ENCODE results near the gene AFAP1L2.

AFAP1L2 gene, protein sequence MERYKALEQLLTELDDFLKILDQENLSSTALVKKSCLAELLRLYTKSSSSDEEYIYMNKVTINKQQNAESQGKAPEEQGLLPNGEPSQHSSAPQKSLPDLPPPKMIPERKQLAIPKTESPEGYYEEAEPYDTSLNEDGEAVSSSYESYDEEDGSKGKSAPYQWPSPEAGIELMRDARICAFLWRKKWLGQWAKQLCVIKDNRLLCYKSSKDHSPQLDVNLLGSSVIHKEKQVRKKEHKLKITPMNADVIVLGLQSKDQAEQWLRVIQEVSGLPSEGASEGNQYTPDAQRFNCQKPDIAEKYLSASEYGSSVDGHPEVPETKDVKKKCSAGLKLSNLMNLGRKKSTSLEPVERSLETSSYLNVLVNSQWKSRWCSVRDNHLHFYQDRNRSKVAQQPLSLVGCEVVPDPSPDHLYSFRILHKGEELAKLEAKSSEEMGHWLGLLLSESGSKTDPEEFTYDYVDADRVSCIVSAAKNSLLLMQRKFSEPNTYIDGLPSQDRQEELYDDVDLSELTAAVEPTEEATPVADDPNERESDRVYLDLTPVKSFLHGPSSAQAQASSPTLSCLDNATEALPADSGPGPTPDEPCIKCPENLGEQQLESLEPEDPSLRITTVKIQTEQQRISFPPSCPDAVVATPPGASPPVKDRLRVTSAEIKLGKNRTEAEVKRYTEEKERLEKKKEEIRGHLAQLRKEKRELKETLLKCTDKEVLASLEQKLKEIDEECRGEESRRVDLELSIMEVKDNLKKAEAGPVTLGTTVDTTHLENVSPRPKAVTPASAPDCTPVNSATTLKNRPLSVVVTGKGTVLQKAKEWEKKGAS
- total RNA-seq: 4.3 reads per million, percentile 17 among the genes with 10 or more reads in this experiment

DNA sequence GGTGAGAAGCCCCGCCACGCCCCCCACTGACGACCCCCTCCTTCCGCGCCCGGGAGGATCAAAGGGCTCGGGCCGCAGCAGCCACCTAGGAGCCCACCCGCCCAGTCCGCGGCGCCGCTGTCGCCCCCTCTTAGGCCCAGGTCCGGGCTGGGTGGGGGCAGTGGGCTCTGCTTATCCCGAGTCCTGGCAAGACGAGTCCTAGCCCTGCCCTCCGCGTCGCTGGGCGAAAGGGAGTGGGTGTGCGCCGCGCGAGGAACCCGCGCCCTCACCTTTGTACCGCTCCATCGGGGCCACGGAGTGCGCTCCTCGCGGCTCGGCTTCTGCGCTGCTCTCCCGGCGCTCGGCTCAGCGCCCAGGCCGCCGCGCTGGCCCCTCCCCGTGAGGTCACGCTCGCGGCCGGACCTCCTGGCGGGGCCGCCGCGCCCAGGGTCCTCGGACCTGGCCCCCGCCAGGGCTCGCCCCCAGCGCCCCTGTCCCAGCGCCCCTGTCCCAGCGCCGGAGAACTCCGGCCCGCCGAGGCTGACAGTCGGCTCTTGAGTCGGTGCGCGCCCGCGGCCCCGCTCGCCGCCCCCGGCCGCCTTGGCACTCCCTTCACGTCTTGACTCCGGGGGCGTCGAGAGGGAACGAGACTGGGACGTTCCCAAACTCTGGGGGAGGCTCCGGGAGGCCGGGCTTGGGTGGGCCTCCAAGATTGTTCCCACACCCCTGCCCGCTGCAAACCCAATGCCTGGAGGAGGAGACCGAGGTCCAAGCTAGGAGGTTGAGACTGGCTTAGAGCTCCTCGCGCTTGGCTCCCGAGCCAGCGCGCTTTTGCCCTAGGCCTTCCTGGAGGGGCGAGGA, at the start of gene AFAP1L2:
TSS of gene AFAP1L2 (minus strand) at position 332 of the 840 bp plus-strand sequence. CDS start at position 285, 47 bp downstream.
- no peak for DNase-seq

DNA sequence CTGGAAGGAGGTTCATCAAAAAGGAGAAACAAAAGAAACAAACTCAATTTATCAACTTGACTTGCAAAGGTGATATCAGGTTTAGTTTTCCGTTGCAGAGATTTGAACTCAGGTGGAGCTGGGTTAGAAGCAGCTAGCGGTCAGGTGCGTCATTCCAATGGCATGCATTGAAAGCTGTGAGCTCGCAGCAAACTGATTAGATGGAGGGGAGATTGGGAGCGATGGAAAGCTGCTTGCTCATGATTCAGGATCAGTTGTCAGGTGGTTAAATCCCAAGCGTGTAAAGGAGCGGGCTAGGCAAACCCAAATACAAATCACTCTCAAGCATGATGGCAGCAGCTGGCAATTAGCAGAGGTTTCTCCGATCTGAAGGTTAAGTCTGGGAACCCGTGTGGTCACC, 49.3 kb upstream of the AFAP1L2 start:
- no peak for DNase-seq

DNA sequence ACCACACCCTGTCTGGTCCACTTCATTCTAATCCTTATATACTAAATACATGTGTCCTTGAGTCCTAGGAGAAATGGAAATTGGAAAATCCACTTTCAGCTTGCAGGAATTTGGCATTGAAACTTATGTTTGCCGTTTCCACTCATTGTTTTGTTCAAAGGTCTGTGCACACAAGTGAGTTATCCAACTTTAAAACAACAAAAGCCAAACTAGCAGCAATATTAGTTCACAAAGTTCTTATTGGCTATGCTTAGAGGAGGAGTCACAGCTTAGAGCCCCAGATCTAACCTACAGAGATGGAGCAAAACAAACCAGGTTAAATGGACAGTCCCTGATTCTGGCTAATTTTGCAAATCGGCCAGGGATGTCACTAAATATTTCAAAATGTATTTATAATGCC, 44.6 kb upstream of the AFAP1L2 start:
- DNase-seq: no peak

DNA sequence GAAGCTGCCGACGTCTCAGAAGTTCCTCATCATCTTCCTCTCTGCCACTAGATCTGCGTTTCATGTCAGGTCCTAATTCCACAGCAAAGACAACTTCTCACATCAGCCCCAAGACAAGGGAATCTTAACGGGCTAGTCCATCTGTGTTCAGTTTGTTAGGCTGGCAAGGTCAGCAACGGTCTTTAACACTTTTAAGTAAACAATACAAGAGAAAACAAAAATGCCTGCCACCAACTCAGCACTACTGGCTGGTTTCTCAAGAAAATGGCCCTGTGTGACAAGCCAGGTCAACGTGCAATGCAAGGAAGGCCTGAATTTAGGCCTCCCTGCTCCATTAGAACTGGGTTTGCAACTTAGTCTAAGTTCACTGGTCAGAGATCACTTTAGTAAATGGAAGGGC, 41.0 kb upstream of the AFAP1L2 start:
- no peak for DNase-seq

DNA sequence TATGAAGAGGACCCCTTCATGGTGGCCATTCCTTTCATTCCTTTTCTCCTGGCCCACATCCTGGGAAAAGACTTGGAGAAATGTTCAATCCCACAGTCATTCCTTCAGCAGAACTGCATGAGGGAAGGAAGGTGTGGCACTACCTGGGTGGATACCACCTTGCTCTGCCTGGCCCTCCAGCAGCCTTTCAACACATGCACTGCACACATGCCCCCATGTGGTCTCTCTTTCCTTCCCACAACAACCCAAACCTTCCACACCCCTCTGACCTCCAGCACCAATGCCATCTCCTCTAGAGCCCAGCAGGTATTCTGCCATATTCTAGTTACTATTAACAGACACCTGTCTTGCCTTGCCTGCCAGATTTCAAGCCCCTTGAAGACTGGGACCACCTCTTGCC, 40.5 kb upstream of the AFAP1L2 start:
- DNase-seq: no peak

DNA sequence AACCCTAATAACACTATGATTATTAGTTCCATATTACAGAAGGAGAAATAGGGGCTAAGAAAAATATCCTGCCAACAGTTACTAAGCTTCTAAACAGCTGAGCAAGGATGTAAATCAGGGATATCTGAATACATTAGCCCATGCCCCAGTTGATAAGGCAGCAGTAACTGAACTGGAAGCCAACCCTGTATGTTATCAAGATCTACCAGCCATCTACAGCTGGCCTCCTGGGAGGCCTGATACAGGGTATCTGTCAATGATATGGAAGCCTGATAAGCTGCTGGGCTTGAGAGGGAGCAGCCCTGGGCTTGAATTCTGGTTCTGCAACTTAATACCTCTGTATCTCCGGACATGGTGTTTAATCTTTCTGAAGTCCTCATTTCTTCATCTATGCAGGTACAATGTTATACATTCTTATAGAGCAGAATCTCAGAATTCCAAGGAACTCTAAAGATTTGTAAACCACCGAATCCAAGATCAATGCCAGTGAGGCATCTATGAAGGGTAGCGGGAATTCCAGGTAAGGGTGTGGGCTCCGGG, 37.9 kb upstream of the AFAP1L2 start:
- DNase-seq: no peak

DNA sequence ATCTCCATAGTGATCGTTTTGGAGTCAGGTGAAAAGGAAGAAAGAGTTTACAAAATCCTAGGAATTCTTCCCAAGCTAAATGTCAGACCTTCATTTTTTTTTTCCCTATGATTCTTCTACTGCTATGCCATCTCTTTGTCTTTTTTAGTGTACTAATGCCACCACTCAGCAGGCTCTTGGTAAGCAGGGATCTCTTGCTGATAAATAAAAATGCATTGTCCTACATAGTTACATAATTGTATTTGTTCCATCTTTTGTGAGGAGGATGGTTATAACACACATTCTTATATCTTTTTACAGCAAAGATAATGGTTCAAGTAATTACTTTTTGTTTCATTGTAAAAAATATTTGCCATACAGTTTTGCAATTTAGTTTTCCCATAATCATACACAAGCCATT, 36.8 kb upstream of the AFAP1L2 start:
- no peak for DNase-seq

DNA sequence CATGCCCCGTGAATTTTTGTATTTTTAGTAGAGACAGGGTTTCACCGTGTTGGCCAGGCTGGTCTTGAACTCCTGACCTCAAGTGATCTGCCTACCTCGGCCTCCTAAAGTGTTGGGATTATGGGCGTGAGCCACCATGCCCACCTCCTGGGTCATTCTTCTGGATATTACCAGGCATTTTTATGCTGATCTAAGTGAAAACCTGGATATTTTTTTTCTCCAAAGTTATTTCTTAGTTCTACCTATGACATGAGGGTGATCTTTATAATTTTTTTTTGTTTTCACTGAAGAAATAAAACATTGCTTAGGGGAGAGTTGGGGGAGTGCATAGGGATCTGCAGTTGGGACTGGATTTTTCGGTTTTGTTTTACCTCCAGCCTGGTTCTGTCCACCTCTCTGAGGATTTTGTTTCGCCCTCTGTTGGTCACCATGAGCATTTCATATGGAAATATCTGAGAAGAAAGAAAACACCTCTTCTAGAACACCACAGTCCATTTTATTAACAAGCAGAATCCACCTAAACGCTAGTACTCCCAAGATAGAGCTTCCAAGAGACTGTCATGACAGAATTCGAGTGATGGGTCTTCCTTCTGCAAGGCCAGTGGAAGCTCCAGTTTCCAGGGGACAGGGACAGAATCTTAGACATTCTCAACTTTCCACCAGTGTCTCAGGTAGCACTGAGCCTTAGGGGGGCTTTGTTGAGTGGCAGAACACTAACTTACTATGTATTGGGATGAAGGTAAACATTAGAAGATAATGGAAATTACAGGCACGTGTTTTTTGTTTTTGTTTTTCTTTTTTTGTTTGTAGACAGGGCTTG, 33.4 kb upstream of the AFAP1L2 start:
- DNase-seq: no peak

DNA sequence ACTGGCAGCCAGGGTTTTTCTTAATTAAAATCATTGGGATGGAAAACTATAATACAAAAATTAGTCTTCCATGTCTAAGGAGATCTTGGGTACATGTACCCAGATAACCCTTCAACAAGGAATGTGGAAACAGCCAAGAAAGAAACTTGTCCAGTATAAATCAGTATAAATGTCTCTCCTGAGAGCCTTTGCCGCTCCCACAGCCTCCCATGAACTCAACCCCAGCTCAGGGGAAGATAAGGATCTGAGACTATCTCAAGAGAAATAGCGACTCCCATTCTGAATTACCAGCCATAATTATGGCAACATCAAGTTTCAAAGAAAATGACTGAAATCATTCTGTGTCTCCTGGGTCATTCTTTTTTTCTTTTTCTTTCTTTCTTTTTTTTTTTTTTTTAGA, 32.6 kb upstream of the AFAP1L2 start:
- no peak for DNase-seq

DNA sequence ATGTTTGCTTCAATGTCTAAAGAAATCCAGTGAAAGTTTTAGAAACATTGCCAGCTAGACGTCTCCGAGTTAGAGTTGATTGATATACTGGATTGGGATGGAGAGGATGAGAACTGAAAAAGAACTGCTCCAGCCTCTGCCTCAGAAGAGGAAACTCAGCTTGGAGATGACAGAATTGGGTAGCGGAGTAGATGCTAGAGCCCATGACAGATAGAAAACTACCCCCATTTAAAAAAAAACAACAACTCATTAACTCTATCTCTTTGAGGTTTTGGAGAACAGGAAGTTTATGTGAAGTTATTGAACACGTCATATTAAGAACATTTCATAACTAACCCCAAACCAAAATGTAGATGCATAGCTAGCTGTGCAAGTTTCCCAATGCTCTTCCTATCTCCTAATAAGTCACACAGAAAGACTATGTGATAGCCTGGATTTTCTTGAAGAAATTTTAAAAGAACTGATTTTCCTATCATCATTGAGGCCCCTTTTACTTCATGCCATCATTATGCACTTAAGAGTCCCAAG, 28.3 kb upstream of the AFAP1L2 start:
- DNase-seq: no peak

DNA sequence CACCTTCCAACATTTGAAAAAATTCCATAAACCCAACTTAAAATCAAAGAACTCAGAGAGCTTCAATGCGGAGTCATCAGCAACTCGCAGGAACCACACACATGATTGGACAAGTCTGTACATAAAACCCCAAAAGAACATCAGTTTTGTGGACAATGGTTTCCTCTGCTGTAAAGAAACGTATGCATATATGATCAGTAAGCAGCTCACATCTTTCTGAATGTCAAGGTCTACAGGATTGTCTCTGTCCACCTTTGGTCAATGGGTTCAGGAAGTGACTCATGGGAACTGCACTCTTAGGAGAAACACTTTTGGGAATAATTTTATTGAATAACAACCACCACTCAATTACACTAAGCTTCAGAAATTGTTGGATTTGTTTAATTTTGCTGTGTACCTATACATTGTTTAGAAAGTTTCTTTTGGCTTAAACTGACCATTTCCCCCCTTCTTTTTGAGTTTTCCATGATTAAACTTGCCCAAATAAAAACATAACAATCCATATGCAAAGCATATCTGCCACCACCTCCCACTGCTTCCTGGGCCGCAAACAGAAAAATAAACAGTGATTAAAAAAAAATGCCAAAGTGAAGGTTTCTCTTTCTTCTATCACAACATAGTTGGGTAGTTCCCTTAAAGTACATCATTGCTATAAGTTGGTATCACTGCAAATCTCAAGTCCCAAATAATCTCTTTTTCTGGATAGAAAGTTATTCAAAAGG, 27.3 kb upstream of the AFAP1L2 start:
- DNase-seq: no peak

DNA sequence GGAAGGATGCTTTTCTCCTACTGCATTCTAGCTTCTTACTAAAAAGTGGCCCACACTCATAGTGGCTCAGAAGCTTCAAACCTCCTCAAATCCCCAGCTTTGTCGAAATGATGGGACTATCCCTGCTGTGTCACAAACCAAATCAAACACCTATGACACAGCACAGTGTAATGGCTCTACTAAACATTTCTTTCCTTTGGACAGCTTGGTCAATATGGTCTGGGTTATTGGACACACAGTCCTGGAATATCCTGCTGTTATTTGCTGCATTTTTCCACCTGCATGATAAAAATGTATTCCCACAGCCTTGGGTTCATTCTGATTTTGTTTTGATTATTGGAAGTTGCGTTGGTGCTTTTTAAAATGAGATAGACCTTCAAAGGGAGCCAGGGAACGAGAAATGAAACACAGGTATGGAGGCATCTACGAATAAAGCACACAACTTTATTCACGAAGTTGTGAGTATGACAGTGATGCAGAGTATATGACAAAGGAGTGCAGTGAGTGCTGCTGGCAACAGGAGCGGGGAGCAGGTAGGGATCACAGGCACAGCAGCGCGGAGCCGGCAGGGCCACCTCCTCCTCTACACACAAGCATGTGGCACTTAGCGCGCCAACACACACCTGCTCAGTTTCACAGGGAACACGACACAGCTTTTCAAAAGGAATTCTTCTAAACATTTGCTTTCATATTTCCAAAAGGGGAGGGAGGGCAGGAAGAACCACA, 26.5 kb upstream of the AFAP1L2 start:
- DNase-seq: no peak

DNA sequence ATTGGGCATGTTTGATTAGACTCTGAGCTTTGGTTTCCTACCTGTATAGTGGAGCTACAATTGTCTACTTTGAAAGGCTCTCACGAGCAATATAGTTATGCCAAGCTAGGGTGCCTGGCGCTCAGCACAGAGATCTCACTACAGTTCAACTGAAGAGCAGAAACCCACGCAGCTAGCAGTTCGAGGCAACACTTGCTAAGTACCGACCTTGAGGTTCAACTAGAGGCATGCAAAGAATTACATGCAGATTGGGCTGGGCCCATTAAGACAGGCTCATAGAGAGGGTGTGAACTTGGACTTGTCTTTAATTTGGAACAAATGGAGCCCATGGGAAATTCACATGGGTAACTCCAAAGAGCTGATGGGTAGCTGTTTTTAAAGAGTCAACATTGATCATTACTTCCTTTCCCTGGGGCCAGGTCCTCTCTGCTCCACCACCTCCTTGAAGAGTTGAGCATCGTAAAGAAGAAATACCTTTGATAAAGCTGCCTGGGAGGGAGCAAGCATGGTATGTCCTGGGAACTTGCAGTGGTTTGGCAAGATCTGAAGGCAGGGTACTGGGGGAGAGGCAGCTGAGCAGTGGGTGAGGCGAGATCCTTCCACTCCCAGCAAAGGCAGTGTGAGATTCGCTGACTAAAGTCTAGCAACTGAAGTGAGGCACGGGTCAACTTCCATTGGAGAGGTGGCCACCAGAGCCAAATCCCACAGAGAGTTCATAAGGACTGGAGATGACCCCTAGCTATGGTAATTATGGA, 25.5 kb upstream of the AFAP1L2 start:
- DNase-seq: no peak

DNA sequence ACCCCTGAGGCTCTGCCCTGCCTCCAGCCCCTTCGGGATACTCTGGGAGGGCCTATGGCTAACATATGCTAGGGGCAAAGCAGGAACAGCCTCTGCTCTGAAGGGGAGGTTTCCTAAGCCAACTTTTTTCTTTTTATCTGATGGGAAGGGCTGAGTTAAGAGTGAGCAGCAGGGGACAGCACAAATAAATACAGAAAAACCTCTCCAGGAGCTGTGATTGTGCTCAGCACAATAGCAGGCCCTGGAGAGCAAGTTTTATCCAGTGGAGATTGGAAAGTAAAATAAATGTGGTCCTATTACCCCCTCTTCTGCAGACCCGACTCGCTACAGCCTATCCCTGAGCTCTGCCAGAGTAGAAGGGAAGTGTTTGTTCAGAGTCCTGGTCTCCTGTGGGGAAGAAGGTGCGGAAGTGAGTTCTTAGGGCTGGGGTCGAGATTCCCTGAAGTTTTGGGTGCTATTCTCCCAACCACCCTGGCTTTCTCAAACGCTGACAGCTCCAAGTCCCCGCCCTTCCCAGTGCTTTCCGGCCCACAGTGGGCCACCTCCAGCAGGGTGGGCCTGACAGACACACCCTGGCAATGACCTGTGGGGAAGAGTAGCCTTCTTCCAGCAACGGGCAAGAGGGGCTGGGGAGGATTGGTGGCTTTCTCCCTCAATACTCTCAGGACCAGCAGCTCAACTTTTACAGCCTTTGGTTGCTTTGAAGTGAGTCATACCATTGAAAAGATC, 23.0 kb upstream of the AFAP1L2 start:
- DNase-seq: no peak

DNA sequence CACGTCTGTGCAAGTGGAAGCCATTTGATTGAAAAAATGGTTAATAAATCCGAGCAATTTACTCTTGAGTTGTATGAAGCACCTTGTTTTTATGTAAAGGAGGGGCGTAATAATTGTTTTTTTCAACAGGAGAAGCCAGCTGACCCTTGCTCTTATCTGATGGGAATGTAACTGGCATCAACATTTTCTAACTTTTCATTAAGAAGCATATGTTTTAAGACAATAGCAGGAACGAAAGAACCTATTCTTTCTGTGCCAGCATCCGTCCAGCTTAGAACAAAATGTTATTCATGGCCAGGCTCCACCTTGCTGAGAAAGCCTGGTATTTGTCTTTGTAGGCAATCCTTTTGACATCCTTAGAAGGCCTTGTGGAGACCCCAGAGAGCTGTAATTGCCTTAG, 22.2 kb upstream of the AFAP1L2 start:
- DNase-seq: no peak

DNA sequence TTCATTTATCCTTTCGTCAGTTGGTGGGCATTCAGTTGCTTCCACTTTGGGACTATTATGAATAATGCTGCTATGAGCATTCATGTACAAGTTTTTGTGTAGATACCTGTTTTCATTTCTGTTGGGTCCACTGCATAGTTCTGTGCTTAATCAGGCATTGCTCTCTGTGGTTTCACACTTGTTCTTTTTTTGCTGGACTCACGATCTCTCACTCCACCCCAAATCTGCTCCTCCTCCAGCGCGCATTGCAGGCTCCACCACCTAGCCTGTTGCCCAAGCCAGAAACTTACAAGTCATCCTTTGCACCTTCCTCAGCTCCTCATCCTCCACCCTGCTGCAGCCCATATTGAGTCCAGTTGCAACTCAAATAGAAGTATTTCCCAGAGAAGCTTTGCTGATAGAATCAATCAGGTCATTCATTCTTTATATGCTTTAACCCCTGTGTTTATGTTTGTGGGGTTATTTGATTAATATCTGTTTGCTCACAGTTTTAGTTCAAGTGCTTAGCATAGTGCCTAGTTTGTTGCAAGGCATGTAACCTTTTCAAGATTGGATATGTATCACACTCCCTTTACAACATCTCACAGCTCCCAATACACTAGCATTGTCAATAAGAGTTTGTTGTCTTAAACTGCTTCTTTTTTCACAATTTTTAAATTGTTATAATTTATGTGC, 16.6 kb upstream of the AFAP1L2 start:
- DNase-seq: no peak

DNA sequence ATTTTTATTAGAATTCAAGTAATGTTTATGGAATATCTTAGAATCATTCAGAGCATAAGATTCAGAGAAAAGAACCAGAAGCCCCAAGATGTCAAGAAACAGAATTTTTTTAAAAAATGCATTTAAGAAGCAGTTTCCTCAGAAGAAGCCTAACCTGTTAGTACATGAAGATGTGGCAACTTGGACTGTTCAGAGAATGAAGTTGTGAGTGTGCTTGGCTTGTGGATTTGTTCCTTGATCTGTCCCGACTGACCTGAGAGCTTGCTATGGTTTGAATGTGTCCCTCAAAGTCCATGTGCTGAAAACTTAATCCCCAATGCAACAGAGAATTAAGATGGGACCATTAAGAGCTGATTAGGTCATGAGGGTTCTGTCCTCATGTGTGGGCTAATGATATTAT, 13.8 kb upstream of the AFAP1L2 start:
- DNase-seq: no peak
